Astrocyte of the cerebellum (primary cell): ENCODE measurements around the gene NFATC2IP.

Source experiments
- DNase-seq: peaks from one replicate; pipeline ENCODE4 v3.0.0-alpha.2; 2011; ENCODE audit warnings: low read depth
- H3K4me3 ChIP-seq: 2 replicates; pipeline ENCODE4 v1.5.1; 2011; ENCODE audit warnings: mild to moderate bottlenecking, low read depth, low read length, moderate library complexity
- in situ Hi-C: cut with HindIII; loops from 2 replicates; pipeline ENCODE4 v1.10.0; 2017; ENCODE audit warnings: low sequenced_read_pairs
- TF ChIP-seq, protein P1 (sequence below): IDR thresholded peaks from 2 replicates; pipeline ENCODE4 v1.5.1; 2012; ENCODE audit warnings: low read length, low read depth, moderate library complexity, mild to moderate bottlenecking; ENCODE audit errors: missing control alignments

Gene NFATC2IP

DNA sequence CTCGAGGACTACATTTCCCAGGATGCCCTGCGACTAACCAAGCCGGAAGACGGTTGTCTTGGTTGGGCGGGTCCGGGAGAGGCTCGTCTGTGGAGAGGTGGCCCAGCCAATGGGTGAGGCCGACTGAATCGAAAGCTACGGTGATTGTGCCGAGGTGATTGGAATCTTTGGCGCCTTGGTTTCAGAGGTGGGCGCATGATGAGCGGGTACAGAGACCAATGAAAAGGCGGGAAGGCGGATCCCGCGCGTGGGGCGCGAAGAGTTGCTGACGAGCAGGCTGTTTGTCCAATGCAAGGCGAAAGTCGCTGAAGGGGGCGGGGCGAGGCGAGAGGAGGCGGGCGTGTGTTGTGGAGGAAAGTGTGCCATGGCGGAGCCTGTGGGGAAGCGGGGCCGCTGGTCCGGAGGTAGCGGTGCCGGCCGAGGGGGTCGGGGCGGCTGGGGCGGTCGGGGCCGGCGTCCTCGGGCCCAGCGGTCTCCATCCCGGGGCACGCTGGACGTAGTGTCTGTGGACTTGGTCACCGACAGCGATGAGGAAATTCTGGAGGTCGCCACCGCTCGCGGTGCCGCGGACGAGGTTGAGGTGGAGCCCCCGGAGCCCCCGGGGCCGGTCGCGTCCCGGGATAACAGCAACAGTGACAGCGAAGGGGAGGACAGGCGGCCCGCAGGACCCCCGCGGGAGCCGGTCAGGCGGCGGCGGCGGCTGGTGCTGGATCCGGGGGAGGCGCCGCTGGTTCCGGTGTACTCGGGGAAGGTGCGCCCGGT, at the start of gene NFATC2IP:
Gene NFATC2IP (plus strand): TSS at position 290 of the 762 bp plus-strand sequence. CDS start 75 bp downstream, at position 365.
- TF ChIP-seq, protein P1, sequence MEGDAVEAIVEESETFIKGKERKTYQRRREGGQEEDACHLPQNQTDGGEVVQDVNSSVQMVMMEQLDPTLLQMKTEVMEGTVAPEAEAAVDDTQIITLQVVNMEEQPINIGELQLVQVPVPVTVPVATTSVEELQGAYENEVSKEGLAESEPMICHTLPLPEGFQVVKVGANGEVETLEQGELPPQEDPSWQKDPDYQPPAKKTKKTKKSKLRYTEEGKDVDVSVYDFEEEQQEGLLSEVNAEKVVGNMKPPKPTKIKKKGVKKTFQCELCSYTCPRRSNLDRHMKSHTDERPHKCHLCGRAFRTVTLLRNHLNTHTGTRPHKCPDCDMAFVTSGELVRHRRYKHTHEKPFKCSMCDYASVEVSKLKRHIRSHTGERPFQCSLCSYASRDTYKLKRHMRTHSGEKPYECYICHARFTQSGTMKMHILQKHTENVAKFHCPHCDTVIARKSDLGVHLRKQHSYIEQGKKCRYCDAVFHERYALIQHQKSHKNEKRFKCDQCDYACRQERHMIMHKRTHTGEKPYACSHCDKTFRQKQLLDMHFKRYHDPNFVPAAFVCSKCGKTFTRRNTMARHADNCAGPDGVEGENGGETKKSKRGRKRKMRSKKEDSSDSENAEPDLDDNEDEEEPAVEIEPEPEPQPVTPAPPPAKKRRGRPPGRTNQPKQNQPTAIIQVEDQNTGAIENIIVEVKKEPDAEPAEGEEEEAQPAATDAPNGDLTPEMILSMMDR = no peak
- peak within 1 kb of the TSS; percentile 94 for H3K4me3 ChIP-seq
- peak; percentile 100 for DNase-seq
- in situ Hi-C loops = no loop called here

DNA sequence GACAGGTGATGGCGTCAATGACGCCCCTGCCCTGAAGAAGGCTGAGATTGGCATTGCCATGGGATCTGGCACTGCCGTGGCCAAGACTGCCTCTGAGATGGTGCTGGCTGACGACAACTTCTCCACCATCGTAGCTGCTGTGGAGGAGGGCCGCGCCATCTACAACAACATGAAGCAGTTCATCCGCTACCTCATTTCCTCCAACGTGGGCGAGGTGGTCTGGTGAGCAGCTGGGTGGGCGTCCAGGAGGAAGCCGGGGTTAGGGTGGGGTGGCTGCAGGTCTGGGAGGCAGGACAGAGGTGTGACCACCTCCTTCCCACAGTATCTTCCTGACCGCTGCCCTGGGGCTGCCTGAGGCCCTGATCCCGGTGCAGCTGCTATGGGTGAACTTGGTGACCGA, 48.9 kb upstream of the NFATC2IP start:
- no peak overlapping the region for H3K4me3 ChIP-seq
- DNase-seq = no peak
- in situ Hi-C loops = no loop called here
- TF ChIP-seq, protein P1 = no peak

DNA sequence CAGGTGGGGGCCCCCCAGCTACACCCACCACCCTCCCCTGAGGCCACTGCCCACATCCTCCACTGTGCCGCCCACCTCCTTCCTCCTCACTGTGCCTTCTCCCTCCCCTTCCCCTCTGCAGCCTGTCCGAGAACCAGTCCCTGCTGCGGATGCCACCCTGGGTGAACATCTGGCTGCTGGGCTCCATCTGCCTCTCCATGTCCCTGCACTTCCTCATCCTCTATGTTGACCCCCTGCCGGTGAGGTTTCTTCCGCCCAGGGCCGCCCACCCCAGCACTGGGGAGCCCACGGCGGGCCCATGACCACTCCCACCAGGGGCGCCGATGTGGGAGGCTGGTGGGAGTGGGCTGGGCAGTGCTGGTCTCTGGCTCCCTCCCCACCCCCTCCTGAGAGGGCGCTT, 47.8 kb upstream of the NFATC2IP start:
- TF ChIP-seq, protein P1 = no peak
- no peak for DNase-seq
- in situ Hi-C loops = no loop called here
- no peak overlapping the region for H3K4me3 ChIP-seq

DNA sequence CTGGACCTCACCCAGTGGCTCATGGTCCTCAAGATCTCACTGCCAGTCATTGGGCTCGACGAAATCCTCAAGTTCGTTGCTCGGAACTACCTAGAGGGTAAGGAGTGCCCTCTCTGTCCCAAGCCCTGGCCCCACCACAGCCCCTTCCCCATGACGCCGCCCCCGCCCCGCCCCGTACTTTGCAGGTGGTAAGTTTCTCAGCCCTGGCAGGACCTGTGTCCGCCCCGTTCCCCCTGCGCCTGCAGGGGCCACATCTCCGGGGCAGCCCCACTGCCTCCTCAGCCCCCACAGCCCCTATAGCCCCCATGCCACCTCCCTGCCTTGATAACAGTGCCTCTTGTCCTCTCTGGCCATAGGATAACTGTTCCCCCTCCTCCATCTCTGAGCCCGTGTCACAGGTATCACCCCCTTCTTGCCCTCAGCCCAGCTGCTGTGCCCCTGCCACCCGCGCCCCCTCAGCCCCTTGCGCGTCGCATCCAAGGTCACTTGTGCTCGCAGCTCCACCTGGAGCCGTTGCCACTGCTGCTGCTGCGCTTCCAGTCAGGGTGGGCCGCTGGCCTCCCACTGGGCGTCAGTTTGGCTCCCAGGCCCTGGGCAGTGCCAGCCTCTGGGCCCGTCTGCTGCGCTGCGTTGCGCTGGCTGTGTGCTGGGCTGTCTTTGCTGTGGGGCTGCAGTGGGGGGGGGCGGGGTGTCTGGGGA, 47.2 kb upstream of the NFATC2IP start:
- TF ChIP-seq, protein P1 = no peak
- H3K4me3 ChIP-seq = no peak overlapping the region
- in situ Hi-C loops = no loop called here
- DNase-seq = no peak

DNA sequence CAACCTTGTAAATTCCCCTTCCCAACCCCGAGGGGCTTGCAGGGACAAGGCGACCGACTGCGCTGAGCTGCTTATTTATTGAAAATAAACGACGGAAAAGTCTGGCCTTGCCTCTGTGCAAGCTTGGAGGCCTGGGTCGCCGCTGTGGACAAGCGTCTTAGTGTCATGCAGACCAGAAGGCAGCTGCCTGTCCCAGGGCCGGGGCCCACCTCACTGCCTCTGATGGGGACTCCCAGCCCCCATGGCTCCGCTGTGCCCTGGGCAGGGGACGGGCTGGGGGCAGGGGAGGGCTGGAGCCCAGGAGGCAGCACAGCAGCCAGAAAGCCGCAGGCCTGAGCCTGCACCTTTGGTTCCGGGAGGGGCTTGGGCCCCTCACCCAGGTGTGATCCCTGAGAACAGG, 46.4 kb upstream of the NFATC2IP start:
- no peak for DNase-seq

DNA sequence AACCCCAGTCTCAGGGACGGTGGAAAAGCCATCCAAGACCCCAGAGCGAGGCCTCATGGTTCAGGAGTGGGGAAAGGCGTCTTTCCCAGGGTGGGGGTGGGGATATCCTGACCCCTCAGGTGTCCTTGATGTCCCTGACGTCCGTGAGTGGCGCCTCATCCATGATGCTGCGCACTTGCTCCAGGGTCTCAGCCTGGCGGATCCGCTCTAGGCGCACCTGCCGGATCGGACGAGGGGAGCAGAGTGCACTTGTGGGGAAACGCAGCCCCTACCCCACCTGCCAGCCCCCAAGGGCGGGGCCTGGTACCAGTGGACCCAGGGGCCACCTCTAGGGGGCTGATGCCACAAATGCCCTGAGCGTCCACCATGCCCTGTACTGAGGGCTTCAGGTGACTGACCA, 45.9 kb upstream of the NFATC2IP start:
- no peak overlapping the region for H3K4me3 ChIP-seq
- DNase-seq = no peak
- in situ Hi-C loops = no loop called here
- TF ChIP-seq, protein P1 = no peak

More for the DNA sequence above, 46.4 kb upstream of the NFATC2IP start:
- TF ChIP-seq, protein P1 = no peak
- in situ Hi-C loops = no loop called here
- H3K4me3 ChIP-seq = no peak overlapping the region
